Left forelimb (tissue), 1 donor: ENCODE data around the gene HDGFL3.
"Not testable (repeated sequence)": the region's sequence is repeated elsewhere in the genome, so short reads cannot be mapped to it uniquely, and the experiment has no call there.

ENCODE experiments used
- DNase-seq: peaks from one replicate; pipeline ENCODE4 v3.0.0-alpha.2; 2018; ENCODE audit warnings: low spot score

The HDGFL3 gene

DNA sequence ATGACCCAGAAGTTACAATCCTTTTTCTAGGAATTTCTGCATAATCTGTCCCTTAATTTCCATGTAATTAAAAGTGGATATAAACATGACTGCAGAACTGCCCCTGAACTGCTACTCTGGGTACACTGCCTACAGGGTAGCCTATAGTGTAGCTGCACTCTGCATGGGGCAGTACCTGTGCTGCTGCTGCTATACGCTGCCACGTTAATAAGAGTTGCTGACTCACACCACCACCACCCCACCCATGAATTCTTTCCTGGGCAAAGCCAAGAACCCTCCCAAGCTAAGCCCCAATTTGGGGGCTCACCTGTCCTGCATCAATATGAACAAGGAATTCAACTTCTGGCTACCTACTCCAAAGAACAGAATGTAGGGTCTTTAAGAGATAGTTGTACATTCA is 13.9 kb downstream of the HDGFL3 start:
- no peak for DNase-seq

DNA sequence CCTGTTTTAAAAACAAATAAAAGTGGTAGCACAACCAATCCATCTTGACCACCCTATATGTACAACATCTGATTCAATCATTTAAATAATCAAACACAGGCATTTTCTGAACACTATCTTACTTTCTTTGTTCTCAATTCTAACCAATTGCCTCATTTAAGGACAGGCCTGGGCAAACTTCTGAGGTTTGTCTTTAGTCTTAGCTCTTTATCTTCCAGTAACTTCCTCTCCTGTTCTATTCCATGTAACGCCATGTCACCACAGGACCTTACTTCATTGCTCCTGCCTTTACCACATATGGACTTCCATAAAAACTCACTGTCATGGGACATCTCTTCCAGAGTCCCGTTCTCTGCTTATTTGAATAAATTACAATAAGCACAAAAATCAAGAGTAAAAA is 14.9 kb downstream of the HDGFL3 start:
- DNase-seq: no peak

DNA sequence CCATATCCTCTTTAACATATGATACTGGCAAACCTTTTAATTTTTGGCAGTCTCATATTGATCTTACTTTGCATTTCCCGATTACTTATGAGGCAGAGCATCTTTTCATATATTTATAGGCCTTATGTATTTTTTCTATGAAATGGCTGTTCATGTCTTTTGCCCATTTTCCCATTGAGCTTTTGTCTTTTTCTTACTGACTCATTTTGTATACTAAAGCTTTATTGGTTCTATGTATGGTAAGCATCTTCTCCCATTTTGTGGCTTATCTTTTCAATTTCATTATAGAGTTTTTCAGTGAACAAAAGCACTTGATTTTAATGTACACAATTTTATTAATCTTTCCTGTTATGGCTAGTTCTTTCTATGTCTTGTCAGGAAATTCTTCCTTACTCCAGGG is 17.2 kb downstream of the HDGFL3 start:
- DNase-seq: no peak

DNA sequence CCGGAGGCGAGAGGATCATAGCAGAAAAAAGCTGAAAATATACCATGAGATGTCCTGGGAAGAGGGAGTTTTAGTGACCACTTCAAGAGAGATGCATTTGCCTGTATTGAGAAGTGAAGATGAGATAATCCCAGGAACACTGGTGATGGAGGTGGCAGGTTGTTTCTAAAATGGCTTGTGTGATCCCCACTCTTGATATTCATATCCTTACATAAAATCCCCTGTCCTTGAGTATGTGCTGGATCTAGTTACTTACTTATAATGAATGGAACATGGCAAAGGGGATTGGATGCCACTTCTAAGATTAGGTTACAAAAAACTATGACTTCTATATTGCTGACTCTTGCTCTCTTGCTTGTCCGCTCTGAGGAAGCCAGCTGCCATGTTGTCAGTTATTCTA is 22.1 kb downstream of the HDGFL3 start:
- DNase-seq: no peak

DNA sequence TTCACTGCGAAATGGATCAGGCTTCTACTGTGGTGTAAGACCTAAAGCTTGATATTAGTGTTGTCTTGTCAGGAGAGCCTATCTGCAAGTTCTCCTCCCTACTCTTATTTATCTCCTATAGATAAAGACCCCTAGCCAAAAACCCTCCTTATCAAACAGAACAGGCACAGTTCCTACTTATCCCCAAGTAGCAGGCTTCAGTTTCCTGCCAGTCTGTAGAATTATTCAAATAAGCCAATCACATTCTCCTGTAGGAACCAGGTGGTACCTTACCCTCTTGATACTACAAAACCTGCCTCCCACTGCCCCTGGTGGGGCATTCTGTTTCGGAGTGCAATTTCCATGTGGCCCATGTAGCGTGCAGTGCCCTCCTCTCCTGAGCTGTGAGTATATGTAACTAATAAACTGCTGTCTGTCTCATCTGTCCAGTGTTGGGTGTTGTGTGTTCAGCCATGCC is 28.7 kb downstream of the HDGFL3 start:
- no peak for DNase-seq

DNA sequence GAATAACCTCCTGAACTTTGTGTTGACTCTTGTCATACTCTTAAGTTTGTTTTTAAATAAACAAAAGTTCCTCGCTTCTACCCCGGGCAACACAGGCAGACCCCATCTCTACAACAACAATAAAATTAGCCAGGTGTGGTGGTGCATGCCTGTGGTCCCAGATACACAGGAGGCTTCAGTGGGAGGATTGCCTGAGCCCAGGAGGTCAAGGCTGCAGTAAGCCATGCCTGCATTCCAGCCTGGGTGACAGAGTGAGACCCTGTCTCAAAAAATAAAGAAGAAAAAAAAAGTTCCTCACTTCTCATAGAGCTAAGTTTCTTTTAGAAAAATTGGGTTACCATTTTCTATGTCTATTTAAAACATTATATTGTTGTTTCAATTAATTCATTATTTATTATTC is 29.2 kb downstream of the HDGFL3 start:
- no peak for DNase-seq

DNA sequence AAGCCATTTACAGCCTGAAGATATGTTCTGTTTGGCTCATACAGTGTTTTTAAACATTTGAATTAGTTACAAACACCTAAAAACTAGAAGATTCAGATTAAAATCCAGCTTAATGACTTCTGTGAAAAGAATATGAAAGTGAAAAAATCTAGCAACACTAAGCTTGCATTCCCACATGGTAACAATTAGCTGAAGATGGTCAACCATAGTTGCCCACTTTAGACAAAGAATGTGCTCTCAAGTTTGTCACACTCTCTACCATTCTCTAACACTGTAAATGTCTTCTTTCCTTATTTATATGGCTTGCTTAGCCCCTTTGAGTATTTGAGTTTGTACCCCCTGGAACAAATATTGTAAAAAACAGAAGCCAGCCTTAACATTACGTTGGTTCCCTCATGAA is 32.7 kb downstream of the HDGFL3 start:
- DNase-seq: no peak

DNA sequence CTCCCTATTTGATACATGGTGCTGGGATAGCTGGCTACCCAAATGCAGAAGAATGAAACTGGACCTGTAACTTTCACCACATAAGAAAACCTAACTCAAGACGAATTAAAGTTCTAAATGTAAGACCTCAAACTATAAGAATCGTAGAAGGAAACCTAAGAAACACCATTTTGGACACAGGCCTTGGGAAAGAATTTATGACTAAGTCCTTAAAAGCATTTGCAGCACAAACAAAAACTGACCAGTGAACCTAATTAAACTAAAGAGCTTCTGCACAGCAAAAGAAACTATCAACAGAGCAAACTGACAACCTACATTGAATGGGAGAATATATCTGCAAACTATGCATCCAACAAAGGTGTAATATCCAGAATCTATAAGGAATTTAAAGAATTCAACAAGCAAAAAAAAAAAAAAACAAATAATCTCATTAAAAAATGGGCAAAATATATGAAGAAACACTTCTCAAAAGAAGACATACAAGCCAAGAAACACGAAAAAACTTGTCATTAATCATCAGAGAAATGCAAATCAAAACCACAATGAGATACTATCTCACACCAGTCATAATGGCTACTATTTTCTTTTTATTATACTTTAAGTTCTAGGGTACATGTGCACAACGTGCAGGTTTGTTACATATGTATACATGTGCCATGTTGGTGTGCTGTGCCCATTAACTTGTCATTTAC is 37.0 kb downstream of the HDGFL3 start:
- DNase-seq: no peak

DNA sequence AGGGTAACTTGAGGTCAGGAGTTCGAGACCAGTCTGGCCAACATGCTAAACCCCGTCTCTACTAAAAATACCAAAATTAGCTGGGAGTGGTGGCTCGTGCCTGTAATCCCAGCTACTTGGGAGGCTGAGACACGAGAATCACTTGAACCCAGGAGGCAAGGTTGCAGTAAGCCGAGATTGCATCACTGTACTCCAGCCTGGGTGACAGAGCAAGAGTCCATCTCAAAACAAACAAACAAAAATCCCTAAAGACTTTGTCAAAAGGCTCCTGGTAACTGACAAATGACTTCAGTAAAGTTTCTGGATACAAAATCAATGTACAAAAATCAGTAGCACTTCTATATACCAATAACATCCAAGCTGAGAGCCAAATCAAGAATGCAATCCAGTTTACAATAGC is 38.0 kb downstream of the HDGFL3 start:
- DNase-seq: not testable (repeated sequence)

DNA sequence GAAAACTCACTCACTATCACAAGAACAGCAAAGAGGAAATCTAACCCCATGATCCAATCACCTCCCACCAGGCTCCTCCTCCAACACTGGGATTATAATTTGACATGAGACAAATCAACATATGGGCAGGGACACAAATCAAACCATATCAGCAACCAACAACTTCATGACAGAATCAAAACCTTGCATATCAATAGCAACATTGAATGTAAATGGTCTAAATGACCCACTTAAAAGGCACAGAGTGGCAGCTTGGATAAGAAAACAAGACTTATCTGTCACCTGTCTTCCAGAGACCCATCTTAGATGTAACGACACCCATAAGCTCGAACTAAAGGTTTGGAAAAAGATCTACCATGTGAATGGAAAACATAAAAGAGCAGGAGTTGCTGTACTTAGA is 40.8 kb downstream of the HDGFL3 start:
- DNase-seq: no peak

DNA sequence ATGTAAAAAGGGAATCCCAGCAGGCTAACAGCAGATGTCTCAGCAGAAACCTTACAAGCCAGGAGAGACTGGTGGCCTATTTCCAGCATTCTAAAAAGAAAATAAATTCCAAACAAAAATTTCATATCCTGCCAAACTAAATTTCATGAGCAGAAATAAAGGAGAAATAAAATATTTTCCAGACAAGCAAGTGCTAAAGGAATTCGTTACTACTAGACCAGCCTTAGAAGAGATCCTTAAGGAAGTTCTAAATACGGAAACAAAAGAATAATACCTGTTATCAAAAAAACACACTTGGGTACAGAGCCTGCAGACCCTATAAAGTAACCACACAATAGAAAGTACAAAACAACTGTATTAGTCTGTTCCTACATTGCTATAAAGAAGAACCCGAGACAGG is 41.4 kb downstream of the HDGFL3 start:
- DNase-seq: no peak

DNA sequence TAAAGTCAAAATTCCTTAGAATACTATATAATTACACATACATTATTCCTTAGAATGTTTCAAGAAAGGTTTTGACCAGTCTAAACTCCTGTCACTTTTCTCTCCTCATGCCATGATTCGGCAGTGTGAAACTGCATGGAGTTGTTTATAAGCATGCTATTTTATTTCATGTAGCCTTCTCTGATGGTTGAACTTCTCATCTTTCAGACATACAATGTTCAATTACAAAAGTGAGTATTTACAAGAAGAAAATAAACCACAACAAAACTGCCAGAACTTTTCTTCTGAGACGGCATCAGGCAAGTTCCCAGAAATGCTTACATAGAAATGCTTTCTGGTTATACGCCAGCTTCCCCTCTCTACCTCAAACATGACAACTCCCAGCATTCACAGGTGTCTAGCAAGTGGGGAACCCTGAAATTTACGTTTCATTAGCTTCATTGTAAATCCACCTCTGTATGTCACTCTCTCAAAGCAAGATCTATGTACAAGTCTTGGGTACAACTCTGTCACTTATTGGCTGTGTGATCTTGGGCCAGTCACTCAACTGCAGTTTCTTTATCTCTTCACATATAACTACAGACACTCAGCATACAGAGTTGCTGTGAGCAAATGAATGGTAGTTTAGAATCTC is 42.7 kb downstream of the HDGFL3 start:
- DNase-seq: no peak

DNA sequence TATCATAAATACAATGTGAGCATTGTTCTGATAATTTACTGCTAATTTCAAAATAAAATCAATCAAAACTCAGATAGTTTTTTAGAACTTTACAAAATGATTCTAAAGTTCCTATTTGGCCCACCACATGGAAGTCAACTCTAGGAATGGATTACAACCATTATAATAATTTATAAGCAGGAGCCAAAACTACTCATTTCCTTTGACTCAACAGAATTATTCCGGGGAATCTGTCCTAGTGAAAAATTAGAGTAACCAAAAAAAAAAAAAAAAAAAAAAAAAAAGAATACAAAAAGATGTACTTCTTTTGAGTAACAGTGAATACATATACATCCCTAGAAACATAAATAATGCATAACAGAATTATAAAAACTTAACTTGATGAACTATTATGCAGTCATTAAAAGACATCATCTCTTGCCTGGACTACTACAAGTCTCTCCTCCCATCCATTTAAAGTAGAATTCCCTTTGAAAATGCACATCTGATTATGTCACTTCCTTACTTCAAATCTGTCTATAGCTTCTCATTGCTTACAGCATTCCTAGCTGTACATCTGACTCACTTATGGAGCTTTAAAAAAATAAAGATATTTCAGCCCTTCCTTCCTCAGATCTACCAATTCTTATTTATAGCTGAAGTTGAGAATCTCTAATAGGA is 43.4 kb downstream of the HDGFL3 start:
- no peak for DNase-seq

DNA sequence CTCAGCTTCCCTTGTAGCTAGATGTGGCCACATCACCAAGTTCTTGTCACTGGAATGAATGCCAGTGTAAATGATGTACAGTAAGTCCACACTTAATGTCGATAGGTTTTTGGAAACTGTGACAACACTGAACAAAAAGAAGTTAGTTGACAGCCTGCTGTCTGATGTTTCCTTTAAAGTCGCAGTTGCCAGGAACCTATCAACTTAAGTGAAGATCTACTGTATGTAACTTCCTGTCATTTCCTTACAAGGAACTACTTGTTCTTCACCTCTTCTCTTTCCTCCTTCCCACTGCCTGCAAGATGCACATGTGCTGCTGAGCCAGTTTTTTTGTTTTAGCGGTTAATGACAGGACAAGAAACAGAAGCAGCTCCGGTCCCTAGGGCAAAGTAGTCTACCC is 44.6 kb downstream of the HDGFL3 start:
- no peak for DNase-seq

DNA sequence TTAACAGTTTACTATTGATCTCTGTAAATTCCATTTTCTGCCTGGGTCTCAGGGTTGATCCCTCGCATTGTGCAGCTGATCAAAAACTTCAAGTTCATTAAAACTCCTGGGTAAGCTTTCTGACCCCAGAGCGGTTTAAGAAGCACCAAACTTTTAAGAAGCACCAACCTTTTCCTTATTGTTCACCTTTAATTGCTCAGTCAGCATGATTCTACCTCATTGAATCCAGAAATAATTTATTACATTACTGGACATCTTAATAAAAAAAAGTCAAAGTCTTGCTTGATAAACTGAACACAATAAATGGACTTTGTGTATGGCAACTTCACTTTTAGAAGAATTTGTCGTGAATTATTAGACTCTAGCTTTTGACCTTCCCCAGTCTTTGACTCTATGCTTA is 46.9 kb downstream of the HDGFL3 start:
- DNase-seq: no peak

DNA sequence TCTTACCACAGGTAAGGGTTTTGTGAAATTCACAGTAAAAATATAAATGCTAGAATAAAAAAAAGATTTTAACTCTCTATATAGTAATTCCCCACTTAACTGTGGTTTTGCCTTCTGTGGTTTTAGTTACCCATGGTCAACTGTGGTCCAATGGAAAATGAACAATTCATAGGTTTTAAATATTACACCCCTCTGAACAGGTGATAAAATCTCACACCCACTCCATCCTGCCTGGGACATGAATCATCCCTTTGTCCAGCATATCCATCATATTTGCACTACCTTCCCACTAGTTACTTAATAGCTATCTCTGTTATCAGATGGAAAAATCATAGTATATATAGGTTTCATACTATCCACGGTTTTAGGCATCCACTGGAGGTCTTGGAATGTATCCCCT is 49.2 kb downstream of the HDGFL3 start:
- DNase-seq: no peak

DNA sequence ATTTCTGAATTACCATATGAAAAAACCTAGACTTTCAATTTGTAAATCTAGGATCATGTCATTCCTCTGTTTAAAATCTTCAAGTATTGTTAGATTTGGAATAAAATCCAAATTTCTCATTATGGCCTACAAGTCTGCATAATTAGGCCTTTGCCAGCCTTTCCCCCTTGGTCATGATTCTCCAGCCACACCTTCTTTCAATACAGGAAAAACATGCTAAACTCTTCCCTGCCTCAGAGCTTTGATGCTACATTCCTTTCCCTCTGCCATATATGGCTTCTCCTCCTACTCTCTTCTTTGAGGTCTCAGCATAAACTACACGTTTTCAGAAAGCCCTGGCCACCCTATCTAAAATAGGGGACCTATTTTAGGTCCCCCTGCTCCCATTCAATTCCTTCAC is 51.7 kb downstream of the HDGFL3 start:
- DNase-seq: no peak

DNA sequence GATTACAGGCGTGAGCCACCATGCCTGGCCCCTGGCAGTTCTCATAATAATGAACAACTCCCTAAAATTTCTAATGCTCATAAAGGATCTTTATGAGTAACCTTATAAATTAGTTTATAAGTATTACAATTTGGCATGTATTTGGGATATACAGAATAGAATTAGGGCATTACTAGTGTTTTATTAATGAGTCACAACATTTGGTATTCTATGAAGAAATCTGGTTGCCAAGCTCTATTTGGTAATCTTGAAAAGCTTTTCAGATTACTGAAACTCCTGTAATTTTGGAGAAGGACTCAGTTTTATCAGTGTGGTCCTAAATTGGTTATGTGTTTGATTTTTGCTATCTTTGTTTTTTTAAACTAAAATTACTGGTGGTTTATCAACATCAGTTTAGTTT is 54.3 kb downstream of the HDGFL3 start:
- DNase-seq: no peak

DNA sequence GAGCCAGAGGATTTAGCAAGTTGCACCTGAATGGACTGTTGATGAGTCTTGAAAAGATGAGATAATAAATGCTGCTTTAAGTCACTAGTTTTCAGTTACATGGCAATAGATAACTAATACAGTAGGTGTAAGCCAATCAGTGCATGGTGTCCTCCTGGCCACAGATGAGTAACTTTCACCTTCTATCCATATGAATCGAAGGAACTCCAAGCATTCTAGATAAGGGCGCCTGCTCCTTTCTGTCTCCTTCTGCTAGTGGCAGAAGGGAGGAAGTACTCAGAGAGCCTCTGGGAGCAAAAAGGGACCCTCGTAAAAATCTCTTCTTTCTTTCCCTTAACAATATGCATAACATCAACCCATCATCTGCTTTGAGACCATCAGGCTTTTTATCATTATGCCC is 62.9 kb downstream of the HDGFL3 start:
- DNase-seq: no peak

DNA sequence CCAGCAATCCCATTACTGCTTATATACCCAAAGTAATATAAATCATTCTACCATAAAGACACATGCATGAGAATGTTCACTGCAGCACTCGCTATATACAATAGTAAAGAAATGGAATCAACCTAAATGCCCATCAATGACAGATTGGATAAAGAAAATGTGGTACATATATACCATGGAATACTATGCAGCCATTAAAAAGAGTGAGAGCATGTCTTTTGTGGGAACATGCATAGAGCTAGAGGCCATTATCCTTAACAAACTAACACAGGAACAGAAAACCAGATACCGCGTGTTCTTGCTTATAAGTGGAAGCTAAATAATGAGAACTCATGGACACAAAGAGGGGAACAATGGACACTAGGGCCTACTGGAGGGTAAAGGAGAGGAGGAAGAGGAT is 65.5 kb downstream of the HDGFL3 start:
- DNase-seq: not testable (repeated sequence)

DNA sequence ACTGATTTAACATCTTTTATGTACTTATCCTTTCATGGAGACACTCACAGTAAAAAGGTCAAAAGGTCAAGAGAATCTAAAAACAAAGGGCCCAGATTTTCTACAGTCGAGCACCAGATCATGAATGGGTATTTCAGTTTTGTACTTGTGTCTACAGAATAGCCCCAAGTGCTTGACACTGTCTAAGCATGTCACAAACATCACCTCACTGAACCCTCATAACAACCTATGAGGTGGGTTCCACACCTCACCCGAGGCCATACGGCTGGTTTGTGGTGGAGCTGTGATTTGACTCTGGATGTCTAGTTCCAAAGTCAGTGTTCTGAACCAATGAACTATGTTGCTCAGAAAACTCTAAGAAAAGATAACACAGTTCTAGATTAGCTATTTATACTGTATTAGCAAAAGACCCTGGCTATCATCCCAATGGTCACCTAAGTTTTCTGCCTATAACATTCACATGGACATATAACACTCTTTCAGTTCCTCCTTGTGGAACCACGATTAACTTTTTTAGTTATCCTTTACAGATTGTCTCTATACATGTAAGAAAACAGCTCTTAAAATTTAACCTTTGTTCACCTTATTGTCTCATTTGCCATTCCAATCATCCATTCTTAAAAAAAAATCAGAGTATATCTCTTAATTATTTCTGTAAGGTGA is 74.6 kb downstream of the HDGFL3 start:
- DNase-seq: no peak

DNA sequence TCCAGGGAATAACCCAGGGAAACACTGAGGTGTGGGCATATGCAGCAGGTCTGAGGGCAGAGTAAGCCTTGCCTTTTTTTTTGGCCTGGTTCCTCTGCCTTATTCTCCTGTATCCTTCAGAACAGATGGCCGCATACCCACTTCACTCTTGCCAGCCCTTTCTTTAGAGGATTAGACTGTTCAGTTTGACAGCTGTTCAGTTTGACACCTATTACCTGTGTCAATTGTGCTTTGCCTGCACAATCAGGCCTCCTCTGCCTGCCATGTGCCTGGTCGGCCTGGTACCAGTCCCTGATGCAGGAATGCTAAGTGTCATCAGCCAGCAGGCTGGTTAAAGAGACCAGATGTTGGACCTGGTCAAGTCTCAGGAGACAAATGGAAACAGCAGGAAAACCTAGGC is 77.8 kb downstream of the HDGFL3 start:
- DNase-seq: no peak

DNA sequence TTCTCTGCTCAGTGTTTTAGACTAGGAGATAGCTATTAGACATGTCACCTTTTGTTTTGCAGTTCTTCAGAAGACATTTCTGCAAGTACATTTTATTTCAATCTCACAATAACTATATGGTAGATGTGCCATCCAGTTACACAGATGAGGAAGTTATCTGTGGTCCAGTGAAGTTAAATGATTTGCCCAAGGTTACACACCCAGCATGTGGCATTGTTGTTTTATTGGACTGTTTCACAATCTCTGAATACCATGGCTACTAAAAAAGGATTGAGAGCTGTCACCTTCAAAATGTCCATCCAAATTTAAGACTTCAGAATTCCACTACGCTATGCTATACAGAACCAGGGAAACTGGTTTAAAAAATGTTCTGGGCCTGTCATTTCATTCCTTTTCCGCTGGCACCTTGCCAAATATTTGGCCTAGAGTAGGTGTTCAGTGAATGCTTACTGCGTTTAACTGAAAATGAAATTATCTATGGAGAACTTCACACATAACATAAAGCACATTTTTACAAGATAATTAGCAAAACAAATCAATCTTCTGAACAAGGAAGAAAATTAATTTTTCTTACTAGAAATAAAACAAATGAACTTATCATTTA is 80.0 kb downstream of the HDGFL3 start:
- DNase-seq: no peak
